K562 (cell line): ENCODE results near the gene LMAN2L. TPM values are rescaled to one million over a fixed set of nuclear protein-coding genes. Genes with fewer than 3 reads are reported as not detected.
A peak's percentile ranks its signal among the peaks of the same experiment; 100 is the strongest.

Source experiments
- CEBPG ChIP-seq, 3 experiments: fragments of 200-800 bp in 1 of 3; sonication (Bioruptor generic) in 1 of 3; sonication (generic) in 1 of 3; formaldehyde crosslinking in 1 of 3; IDR thresholded peaks in 2 of 3; conservative IDR thresholded peaks in 1 of 3; 2 replicates each; pipeline versions ENCODE4 v1.6.1 to v1.8.0; 2016 to 2022; ENCODE audit warnings: missing compliant biosample characterization in 2 of 3, missing genetic modification characterization in 2 of 3, mild to moderate bottlenecking in 1 of 3, missing genetic modification reagents in 1 of 3
- FUS ChIP-seq: fragments of 200-400 bp; formaldehyde crosslinking; optimal IDR thresholded peaks from 2 replicates; pipeline ENCODE3; 2017; ENCODE audit warnings: low read depth, low read length
- HNRNPK ChIP-seq: fragments of 200-400 bp; formaldehyde crosslinking; IDR thresholded peaks from one replicate; pipeline ENCODE4 v1.6.1; 2018; ENCODE audit warnings: mild to moderate bottlenecking, low read depth, low read length; ENCODE audit not compliant: poor library complexity, severe bottlenecking
- MTA2 ChIP-seq: fragments of 450-650 bp; IDR thresholded peaks from 2 replicates; pipeline ENCODE4 v1.6.1; 2016; ENCODE audit warnings: low read depth
- POU5F1 ChIP-seq: fragments of 150-350 bp; IDR thresholded peaks from 2 replicates; pipeline ENCODE4 v1.6.1; 2014; ENCODE audit warnings: borderline replicate concordance, low read length, low read depth, mild to moderate bottlenecking; ENCODE audit not compliant: partially characterized antibody
- SMAD4 ChIP-seq: fragments of 250-450 bp; sonication (Bioruptor Pico); conservative IDR thresholded peaks from 2 replicates; pipeline ENCODE4 v1.8.0; 2021; ENCODE audit warnings: inconsistent platforms, mild to moderate bottlenecking, moderate library complexity
- TSC22D4 ChIP-seq: fragments of 450-650 bp; IDR thresholded peaks from 2 replicates; pipeline ENCODE4 v1.6.1; 2016; ENCODE audit warnings: missing genetic modification characterization, missing biosample characterization, control low read depth
- ZNF311 ChIP-seq: fragments of 250-450 bp; sonication (Bioruptor Pico); IDR thresholded peaks from 2 replicates; pipeline ENCODE4 v1.4.0; 2020; ENCODE audit warnings: mild to moderate bottlenecking, moderate library complexity
- ZNF347 ChIP-seq: fragments of 450-650 bp; formaldehyde crosslinking; IDR thresholded peaks from 2 replicates; pipeline ENCODE4 v1.4.0; 2020; ENCODE audit warnings: low read depth, mild to moderate bottlenecking, moderate library complexity
- polyA plus RNA-seq, 8 experiments: library from polyadenylated mRNA; depleted of rRNA in 4 of 8; stranded (reverse) in 5 of 8; unstranded in 3 of 8; fragments of >200 nt; fragmentation: Nextera tagmentation in 2 of 8; fragmentation: Illumina TruSeq in 1 of 8; extraction: Ambion mirVana in 2 of 8; extraction: Trizol in 1 of 8; gene quantifications; 2 replicates each; pipeline versions ENCODE4 v1.2.1 to v1.2.3, GENCODE V29; 2011 to 2014; ENCODE audit warnings: inconsistent platforms in 1 of 8, missing spikeins in 1 of 8
- total RNA-seq, 7 experiments: library from RNA; depleted of rRNA in 6 of 7; stranded (reverse); fragments of >200 nt in 6 of 7; fragmentation: Illumina TruSeq in 2 of 7; extraction: Trizol in 2 of 7; gene quantifications; 2 replicates each; pipeline versions ENCODE4 v1.2.1 to v1.2.3, GENCODE V29; 2011 to 2021; ENCODE audit warnings: low replicate concordance in 1 of 7
- TF ChIP-seq, protein P1 (sequence below): fragments of 450-650 bp; formaldehyde crosslinking; IDR thresholded peaks from 2 replicates; pipeline ENCODE4 v1.4.0; 2020; ENCODE audit warnings: mild to moderate bottlenecking, moderate library complexity
- TF ChIP-seq, protein P2 (sequence below): sonication (generic); formaldehyde crosslinking; IDR thresholded peaks from 2 replicates; pipeline ENCODE4 v1.8.1; 2023; ENCODE audit warnings: mild to moderate bottlenecking, missing genetic modification reagents
- TF ChIP-seq, protein P3 (sequence below), 2 experiments: fragments of 450-650 bp in 1 of 2; sonication (generic) in 1 of 2; formaldehyde crosslinking in 1 of 2; IDR thresholded peaks; 2 replicates each; pipeline versions ENCODE4 v1.7.1 to v1.9.0; 2016 to 2022; ENCODE audit warnings: inconsistent platforms in 1 of 2, mild to moderate bottlenecking in 1 of 2, missing genetic modification reagents in 1 of 2

The LMAN2L gene
- total and polyA plus RNA-seq, 9 of the 15 experiments (the other 6 are each of a cell fraction or from before 2014, with no cell fraction given) = 7.2 to 37.7 (median 12.5) TPM

DNA sequence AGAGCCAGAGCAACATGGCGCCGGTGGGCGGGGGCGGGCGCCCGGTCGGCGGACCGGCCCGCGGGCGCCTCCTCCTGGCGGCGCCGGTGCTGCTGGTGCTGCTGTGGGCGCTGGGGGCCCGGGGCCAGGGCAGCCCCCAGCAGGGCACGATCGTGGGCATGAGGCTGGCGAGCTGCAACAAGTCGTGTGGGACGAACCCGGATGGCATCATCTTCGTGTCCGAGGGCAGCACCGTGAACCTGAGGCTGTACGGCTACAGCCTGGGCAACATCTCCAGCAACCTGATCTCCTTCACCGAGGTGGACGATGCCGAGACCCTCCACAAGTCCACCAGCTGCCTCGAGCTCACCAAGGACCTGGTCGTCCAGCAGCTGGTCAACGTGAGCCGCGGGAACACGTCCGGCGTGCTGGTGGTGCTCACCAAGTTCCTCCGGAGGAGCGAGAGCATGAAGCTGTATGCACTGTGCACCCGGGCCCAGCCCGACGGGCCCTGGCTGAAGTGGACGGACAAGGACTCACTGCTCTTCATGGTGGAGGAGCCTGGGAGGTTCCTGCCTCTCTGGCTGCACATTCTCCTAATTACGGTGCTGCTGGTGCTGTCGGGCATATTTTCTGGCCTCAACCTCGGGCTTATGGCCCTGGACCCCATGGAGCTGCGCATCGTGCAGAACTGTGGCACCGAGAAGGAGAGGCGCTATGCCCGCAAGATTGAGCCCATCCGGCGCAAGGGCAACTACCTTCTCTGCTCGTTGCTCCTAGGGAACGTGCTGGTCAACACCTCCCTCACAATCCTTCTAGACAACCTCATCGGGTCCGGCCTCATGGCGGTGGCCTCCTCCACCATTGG, 21.3 kb upstream of the LMAN2L start (continued):
- TF ChIP-seq MTA2 (0 out of 2 replicates have a peak, but pooled peaks have one; percentile 11), HNRNPK (no peak), POU5F1 (no peak), FUS (no peak), ZNF311 (CRISPR knock-in tag) (no peak), ZNF347 (CRISPR knock-in tag) (no peak), SMAD4 (peak; percentile 53; the same call in 1 of the 2 replicates), TSC22D4 (no peak), CEBPG (CRISPR knock-in tag; IDR thresholded peaks at IDR 0.05) (no peak), CEBPG (tag; conservative IDR thresholded peaks at IDR 0.05 in 1 of 2, IDR thresholded peaks at IDR 0.05 in 1 of 2) (no peak)
- TF ChIP-seq, protein P1, sequence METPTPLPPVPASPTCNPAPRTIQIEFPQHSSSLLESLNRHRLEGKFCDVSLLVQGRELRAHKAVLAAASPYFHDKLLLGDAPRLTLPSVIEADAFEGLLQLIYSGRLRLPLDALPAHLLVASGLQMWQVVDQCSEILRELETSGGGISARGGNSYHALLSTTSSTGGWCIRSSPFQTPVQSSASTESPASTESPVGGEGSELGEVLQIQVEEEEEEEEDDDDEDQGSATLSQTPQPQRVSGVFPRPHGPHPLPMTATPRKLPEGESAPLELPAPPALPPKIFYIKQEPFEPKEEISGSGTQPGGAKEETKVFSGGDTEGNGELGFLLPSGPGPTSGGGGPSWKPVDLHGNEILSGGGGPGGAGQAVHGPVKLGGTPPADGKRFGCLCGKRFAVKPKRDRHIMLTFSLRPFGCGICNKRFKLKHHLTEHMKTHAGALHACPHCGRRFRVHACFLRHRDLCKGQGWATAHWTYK (CRISPR knock-in tag) = no peak
- TF ChIP-seq, protein P2, sequence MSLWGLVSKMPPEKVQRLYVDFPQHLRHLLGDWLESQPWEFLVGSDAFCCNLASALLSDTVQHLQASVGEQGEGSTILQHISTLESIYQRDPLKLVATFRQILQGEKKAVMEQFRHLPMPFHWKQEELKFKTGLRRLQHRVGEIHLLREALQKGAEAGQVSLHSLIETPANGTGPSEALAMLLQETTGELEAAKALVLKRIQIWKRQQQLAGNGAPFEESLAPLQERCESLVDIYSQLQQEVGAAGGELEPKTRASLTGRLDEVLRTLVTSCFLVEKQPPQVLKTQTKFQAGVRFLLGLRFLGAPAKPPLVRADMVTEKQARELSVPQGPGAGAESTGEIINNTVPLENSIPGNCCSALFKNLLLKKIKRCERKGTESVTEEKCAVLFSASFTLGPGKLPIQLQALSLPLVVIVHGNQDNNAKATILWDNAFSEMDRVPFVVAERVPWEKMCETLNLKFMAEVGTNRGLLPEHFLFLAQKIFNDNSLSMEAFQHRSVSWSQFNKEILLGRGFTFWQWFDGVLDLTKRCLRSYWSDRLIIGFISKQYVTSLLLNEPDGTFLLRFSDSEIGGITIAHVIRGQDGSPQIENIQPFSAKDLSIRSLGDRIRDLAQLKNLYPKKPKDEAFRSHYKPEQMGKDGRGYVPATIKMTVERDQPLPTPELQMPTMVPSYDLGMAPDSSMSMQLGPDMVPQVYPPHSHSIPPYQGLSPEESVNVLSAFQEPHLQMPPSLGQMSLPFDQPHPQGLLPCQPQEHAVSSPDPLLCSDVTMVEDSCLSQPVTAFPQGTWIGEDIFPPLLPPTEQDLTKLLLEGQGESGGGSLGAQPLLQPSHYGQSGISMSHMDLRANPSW (CRISPR knock-in tag) = no peak
- TF ChIP-seq, protein P3, sequence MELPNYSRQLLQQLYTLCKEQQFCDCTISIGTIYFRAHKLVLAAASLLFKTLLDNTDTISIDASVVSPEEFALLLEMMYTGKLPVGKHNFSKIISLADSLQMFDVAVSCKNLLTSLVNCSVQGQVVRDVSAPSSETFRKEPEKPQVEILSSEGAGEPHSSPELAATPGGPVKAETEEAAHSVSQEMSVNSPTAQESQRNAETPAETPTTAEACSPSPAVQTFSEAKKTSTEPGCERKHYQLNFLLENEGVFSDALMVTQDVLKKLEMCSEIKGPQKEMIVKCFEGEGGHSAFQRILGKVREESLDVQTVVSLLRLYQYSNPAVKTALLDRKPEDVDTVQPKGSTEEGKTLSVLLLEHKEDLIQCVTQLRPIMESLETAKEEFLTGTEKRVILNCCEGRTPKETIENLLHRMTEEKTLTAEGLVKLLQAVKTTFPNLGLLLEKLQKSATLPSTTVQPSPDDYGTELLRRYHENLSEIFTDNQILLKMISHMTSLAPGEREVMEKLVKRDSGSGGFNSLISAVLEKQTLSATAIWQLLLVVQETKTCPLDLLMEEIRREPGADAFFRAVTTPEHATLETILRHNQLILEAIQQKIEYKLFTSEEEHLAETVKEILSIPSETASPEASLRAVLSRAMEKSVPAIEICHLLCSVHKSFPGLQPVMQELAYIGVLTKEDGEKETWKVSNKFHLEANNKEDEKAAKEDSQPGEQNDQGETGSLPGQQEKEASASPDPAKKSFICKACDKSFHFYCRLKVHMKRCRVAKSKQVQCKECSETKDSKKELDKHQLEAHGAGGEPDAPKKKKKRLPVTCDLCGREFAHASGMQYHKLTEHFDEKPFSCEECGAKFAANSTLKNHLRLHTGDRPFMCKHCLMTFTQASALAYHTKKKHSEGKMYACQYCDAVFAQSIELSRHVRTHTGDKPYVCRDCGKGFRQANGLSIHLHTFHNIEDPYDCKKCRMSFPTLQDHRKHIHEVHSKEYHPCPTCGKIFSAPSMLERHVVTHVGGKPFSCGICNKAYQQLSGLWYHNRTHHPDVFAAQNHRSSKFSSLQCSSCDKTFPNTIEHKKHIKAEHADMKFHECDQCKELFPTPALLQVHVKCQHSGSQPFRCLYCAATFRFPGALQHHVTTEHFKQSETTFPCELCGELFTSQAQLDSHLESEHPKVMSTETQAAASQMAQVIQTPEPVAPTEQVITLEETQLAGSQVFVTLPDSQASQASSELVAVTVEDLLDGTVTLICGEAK (IDR thresholded peaks at IDR 0.05) = peak; percentile 48; the same call in 1 of the 2 replicates
- TF ChIP-seq, protein P3 (CRISPR knock-in tag; IDR thresholded peaks at IDR 0.05) = no peak
